HUDEP-2 (cell line): ENCODE results near the gene UQCC5.
A peak's percentile ranks its signal among the peaks of the same experiment; 100 is the strongest.

Experiments
- DNase-seq, 76 experiments: peaks; one replicate each; lab custom pipeline; 2025; ENCODE audit not compliant: unreplicated experiment in 76 of 76; lab: John Stamatoyannopoulos, UW

Gene UQCC5

DNA sequence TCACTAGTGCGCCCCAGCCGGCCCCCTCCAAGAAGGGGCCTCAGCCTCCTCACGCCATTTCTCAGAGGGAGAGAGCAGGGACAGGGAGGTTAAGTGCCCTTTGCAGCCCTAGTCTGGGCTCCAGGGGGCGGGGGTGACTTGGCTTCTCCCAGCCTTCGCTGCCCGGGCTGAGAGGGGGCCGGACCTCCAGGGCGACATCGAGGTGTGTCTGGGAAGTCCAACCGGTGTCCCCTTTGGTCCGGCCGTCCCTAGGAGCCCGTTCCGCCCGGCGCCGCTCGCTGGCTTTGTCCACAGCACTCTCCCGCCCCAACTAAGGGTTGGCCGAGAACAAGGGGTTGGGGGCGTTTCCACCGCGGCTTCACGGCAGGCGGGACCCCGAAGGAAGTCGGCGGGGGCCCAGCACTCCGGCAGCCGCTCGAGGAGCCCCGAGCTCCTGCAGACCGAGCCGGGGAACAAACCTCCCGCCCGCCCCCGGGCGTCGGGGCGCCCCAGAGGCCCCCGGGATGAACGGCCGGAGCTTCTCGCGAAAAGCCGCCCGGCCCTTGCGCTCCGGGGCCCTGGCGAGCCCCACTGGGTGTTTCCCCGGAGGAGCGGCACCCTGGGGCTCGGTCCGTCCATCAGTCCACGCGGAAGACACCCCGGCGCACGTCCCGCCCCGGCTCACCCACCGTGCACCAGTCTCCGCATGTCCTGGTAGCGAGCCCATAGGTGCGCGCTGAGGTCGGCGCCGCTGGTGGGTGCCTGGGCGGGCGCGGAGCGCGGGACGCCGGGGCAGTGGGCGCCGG lies 3.4 kb upstream of the UQCC5 start:
- peak in 24 of 76 experiments; percentile 7 to 64 (median 27) for DNase-seq

DNA sequence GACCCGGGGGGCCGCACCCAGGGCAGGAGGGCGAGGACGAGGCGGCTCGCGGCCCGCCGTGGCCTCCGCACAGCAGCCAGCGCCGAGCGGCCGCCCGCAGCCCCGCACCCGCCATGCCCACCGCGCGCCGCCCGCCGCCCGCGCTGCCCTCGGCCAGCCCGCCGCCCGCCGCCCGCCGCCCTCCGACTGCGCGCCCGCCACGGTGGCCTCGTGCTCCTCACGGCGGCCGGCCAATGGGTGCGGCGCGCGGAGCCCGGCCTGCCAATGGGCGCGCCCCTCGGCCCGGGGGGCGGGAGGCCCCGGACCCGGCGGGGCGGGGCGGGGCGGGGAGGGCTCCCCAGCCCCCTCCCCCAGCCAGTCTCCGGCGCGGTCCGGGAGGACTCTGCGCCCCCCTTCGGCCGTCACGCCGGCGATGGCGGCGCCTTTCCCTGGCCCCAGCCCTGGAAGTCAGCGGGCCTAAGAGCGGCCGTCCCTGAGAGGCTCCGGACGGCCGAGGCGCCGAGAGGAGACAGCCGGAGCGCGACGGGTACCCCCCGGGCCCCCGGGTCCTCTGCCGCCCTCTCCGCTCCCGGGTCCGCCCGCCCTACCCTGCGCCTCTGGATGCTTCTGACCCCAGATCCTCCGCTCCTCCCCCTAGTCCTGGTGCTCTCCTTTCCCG lies 2.7 kb upstream of the UQCC5 start, which contains the start of gene NT5DC2:
TSS of gene NT5DC2 (minus strand) at position 235 of the 658 bp plus-strand sequence. CDS start at position 115, 120 bp downstream.
- DNase-seq, result peak in 60 of 76 experiments; percentile 7 to 79 (median 54)

DNA sequence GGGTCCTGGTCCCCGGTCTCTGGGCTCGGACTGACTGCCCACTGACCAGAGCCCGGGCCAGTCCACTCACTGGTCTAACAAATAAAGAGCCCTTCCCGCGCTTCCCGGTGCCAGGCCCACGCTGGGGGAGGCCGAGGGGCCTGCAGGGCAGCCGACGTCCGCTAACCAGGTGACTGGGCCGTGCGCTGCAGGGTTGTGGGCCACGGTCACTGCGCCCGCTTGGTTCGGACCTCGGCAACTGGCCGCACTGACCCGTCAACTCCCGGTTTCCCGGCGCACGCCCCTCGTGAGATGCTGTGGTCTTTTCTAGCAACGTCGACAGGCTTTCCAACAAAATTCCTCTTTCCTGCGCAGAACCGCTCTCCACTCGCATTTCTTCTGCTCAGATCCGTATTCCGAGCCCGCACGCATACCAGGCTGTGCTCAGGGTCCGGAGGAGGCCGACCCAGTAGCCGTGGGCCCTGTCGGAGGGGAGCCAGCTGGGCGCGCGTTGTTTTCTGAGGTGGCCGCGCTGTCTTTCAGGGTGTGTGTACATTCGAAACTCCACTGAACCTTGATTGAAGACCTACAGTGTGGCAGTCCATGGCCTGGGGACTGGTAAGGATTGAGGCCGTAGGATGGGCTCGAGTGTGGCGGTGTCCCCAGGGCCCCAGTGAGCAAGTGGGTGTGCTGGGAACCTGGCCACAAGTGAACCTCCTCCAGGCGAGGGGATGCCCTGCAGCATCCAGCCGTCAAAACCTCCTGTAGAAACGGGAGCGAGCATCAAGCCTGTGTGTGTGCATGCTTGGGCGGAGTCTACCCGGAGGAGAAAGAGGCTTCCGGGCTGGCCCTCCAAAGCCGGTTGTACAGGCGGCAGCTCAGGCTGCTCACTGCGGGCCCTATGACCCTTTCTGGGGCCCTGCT lies 1.9 kb upstream of the UQCC5 start:
- DNase-seq, result no peak

DNA sequence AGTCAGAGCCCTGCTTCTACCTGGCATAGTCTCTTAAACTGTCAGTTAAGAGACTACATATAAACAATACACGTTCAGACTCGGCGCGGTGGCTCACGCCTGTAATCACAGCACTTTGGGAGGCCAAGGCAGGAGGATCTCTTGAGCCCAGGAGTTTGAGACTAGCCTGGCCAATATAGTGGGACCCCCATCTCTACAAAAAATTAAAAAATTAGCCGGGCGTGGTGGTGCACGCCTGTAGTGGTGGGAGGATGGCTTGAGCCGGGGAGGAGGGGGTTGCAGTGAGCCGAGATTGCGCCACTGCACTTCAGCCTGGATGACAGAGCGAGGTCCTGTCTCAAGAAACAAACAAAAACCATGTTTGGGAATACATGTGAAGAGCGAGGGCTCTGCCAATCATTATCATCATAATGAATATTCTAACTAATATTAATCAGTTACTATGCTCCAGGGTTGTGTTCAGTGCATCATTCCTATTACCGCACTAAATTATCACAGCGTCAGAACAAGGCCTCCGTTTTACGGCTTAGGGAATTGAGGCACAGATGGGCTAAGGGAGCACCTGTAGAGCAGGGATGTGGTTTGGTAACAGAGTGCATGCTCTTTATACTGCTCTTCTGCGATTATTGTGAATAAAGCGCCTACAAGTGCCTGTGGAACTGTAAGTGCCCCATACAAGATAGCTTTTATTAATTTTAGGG lies 844 bp upstream of the UQCC5 start:
- no peak for DNase-seq

DNA sequence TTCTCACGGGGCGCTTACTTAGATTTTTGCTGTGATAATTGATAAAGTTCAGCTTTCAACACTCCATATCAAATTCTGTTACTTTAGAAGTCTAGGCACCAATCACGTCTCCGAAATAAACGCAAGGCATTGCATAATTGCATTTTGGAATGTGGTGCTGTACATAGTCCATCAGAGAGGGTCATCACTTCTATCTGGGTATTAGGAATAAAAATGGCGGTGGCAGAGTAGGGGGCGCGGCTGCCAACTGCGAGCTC lies 365 bp upstream of the UQCC5 start:
- DNase-seq, result no peak

DNA sequence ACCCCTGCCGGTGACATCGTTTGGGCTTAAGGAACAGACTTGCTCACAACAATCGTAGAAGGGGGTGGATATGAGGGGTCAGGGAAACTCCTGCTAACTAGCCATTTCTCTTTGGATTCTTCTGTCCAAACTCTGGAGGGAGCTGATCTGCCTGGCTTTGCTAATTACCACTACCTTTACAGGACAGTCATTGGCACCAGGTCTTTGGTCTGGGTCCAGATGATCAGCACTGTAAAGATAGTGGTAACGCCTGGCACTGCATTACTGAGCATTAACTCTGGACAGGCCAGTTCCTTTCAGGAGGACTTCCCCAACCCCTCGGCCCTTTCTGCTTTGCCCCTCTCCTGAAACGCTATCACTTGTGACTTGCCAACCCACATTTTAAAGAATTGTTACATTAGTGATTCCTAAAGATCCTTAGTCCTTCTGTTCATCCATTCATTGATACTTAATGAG lies 788 bp downstream of the UQCC5 start:
- peak in 30 of 76 experiments; percentile 21 to 80 (median 56) for DNase-seq

DNA sequence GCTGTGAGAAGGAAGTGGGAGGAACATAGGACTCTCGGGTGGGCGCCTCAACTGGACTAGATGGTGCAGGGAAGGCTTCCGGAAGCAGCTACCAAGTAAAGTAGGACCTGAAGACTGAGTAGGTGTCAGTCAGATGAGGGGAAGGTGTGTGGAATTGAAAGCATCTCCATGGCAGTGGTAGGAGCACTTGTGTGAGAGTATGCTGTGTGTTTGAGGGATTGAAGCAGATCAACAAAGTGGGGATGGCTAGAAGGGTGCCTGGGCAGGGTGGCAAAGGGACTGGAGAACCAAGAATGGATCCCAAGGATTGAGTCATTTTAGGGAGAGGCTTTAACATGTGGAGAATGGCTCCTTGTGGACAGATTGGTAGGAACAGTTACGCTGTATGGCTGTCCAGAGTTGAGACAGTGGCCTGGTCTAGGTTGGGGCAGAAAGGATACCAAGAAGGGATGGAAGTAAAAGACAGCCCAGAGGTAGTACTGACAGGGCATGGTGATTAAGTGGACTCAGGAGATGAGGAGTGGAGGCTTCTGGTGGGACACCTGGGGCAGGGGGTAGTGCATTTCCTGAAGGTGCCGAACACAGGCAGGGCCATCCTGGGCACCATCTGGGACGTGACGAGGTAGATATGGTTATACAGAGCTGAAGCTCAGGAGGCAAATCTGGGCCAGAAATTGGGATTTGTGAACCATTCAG lies 1.5 kb downstream of the UQCC5 start:
- DNase-seq, result no peak

DNA sequence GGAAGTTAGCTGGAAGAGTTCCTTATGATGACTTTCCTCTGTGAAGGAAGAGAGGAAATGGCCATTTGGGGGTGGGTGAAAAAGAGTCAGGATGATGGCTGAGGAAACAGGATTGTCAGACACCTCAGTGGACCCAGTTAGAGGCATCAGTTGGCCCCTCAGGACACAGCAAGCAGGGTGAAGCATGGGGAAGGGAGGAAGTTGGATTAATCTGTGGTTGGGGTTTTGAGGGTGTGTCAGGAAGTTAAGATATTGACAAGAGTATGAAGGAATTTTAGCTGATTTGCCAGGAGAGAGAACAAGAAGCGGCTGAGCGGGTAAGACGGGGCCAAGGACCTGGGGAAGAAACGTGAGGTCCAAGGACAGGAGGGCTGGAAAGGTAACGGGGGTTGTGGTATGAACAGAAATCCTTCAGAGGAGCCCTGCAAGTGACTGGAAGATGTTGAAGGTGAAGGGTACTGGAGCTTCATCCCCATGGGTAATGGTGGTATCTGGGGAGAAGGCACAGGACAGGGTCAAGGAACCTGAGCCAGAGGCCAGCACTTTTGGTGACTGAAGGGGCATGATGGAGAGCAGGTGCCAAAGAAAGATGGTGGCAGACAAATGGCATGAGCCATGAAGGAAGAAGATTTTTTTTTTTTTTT lies 2.7 kb downstream of the UQCC5 start:
- DNase-seq, result no peak

DNA sequence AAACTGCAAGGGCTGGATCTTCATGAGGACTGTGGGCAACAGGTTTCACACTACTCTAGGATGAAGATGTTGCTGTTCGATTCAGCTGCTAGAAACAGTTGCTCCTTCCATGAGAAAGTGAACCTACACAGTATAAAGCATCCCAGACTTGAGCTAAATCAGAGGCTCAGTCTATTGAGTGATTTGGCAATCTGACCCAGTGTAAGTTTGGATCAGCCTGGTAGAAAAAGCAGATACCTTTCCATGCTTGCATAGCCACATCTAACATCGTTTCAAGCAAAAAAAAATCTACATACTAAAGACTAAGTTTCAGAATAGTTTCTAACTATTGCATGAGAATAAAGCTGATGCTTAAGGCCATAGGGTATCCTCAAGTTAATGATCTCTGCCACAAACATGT lies 4.6 kb downstream of the UQCC5 start:
- no peak for DNase-seq

DNA sequence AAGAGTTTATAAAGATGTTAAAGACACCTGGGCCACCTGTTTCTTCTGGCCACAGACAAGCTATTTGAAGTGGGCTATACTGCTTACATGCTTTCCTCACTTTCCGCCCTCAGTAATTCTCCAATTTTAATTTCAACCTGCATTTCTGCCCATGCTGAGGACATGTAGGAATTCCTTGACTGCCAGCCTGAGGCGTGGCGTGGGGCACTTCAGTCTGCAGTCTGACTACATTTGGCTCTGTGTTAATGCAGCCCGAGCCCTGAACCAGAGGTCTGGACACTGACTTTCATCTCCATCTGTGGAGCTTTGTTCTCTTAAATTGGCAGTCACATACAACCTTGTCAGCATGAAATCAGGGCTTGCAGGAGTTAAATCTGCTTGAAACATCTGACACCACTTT lies 8.5 kb downstream of the UQCC5 start:
- DNase-seq, result no peak

DNA sequence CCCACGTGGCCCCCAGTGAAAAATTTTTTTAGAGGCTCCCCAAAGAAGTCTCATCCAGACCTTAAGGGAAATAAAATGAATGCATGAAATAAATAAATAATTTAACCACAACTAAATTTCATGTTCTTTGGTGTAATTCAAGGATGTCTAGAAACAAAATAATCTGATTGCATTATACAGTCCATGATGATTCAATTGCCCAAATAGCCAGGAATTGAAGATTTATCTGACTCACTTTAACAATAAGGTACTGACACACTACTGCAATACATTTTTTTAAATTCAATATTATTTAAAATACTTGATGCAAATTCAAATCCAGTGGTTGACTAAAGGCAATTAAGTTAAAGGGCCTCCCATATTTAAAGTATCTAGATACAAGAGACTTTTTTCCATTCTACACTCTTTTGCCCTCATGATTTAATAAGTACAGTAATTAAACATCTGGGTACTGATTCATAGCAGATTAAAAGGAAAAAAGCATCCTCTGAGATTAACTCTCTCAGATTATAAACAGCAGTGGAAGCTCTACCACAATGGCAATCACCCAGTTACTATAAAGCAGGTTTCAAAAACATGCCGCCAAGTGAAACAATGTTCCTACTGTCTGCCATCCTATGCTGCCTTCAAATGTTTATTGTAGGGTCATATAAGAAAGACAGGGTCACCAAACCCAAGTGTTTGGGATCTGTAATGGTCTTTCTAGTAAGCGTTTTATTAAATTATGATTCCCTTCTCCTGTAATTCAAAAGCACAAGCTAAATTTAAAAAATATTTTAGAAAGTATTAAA lies 9.9 kb downstream of the UQCC5 start:
- DNase-seq, result no peak

DNA sequence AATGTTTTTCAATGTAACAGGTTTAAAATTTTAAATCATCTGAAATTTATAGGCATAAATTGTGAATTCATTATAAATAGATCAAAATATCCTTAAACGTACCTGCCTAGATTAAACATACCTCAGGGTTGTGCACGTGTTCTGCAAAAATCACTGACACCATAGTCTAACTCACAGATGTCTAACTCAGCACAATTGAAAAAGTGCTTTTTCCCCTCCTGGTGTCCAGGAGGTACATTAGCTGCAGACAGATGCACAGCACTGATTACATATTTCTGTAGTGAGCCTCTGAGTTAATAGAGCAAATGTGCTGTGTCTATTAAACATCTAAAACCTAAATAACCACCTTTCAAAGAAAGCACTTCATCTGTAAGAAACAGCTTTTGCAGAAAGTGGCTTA lies 10.7 kb downstream of the UQCC5 start:
- no peak for DNase-seq

DNA sequence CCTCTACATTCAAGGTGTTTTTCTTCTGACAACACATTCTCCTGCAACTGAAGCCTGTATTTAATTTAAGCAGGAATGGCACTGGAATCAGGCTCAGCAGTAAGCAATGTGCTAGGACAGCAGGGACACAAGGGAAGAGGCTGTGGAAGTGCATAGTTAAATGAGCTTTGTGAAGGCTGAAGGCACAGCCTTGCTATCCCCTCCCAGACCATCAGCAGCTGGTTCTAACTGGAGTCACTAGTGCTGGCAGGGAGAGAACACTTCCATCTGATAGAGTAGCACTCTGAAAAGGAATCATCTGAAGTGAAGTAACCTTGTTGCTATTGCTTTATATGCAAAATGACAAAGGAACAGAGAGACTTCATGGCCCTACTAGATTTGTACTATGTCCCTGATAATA lies 14.7 kb downstream of the UQCC5 start:
- DNase-seq, result peak in 2 of 76 experiments; percentile 10 to 11

DNA sequence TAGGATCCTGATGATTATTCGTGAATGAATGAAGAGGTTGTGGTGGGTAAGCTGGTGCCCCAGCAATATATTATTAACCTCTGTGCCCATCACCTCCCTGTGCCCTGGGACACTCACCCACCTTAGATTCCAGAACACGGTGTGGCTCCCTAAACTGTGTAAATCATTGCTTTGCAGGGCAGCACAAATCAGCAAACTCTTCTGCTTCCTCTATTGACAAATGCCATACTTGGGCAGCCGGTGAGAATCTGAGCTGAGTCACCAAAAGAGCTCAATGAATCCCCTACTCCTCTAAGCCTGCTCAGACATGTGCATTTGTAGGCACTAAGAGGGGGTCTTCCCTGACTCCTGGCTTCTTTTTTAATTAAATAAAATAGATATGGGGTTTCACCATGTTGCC lies 15.7 kb downstream of the UQCC5 start:
- DNase-seq, result no peak

DNA sequence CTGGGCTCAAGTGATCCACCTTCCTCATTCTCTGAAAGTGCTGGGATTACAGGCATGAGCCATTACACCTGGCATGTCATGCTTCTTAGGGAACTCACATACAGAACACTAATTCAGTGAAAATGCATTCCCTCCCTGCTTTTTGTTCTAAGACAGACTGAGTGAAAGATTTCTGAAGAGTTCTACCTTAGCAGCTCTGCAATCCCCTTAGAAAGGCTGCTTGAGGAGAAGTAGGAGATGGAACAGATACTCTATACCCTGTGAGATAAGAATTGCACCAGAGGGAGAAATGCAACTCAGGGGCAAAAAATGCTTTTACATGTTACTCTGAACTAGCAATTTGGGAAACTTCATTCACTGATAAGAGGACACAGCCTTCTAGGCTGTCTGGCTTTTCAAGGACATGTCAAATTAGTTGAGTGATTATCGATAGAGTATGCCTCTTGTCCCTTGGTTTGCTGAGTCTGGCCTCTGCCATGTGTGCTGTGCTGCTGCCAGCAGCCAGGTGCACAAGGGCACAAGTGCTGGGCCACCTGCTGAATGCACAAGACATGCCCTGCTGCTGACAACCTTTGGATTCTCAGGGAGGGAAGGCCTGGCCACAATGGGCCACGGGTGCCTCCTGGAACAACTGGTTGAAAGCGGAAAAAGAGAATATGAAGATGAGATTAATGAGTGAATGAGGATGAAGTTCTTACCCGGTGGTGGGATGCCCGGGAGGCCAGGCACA lies 17.8 kb downstream of the UQCC5 start:
- no peak for DNase-seq

DNA sequence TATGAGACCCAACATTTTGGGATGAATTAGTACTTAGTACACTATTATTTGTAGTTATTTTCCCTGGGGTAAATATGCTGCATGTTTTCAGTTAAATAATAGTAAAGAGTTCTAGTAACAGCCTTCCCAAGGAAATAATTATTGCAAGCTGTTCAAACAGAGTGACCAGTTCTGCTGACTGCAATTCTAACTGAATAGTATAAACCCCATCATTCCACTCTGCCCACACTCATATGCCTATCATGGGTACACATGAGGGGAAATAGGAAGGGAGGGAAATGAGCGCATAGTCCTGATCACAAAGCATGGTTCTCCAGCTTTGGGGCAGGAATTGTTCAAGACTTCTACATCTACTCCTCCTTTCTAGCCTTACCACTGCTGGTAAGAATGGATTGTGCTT lies 18.7 kb downstream of the UQCC5 start:
- DNase-seq, result no peak

DNA sequence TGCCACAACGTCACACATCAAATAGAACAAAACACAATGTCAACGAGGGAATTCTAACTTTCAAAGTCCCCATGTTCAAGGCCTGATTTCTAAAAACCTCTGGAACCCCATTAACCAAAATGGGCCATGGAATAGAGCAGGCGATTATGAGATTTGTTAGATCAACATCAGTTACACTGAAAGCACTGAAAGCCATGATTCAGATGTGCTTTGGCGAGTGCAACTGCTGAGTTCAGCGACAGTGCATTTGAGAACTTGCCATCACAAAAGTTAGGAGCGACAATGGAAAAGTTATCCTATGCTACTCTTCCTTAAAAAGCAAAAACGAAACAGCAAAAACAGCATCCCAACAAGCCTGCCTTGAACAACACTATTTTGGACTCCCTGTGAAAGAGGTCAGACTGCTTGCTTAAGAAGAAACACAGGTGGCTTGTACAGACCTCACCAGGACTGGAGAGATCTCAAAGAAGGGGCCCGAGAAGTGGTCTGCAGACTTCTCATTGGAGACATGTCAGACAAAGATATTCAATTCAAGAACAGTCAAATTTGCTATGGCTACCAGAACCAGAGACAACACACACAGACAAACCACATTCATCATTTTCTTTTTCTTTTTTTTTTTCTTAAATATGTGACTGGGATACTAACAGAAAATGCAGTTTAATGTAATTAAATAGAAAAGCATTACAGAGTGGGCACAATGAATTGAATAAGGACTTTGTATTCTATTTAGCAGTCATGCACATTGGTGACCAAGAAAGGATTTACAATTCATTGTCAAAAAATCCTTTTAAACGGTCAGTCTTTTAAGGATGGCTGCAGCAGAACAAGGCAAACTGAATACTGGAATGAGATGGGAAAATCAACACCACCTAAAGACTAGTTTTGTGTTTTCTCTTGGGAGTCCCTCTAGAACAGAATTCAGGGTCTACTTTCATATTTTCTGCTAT lies 20.9 kb downstream of the UQCC5 start:
- DNase-seq, result no peak
